GM19468 (cell line): Measurements from ENCODE around the gene DHX16.

Experiments
- ATAC-seq: cut with Tn5 transposase; IDR thresholded peaks from one replicate; pipeline ENCODE4 v1.9.1; 2021; ENCODE audit warnings: mild to moderate bottlenecking, moderate library complexity, moderate number of reproducible peaks; ENCODE audit not compliant: unreplicated experiment; ENCODE audit errors: extremely low read depth

DHX16 gene

GRCh38 chr6:30611856-30612194 lies 61.0 kb downstream of the DHX16 start:
- ATAC-seq = no peak

- ATAC-seq = no peak
Measured at GRCh38 chr6:30611150-30611855, 61.5 kb downstream of the DHX16 start.

- ATAC-seq = no peak
Measured at GRCh38 chr6:30610065-30610464, 62.7 kb downstream of the DHX16 start.

GRCh38 chr6:30603961-30604360 lies 68.8 kb downstream of the DHX16 start:
- ATAC-seq = no peak
